Cortex of kidney (tissue), 1 donor: ENCODE results near the gene SIRT4.
"Not testable (repeated sequence)": the region's sequence is repeated elsewhere in the genome, so short reads cannot be mapped to it uniquely, and the experiment has no call there.

Experiments
- DNase-seq: peaks from one replicate; lab custom pipeline; 2025; lab: John Stamatoyannopoulos, UW

The SIRT4 gene

DNA sequence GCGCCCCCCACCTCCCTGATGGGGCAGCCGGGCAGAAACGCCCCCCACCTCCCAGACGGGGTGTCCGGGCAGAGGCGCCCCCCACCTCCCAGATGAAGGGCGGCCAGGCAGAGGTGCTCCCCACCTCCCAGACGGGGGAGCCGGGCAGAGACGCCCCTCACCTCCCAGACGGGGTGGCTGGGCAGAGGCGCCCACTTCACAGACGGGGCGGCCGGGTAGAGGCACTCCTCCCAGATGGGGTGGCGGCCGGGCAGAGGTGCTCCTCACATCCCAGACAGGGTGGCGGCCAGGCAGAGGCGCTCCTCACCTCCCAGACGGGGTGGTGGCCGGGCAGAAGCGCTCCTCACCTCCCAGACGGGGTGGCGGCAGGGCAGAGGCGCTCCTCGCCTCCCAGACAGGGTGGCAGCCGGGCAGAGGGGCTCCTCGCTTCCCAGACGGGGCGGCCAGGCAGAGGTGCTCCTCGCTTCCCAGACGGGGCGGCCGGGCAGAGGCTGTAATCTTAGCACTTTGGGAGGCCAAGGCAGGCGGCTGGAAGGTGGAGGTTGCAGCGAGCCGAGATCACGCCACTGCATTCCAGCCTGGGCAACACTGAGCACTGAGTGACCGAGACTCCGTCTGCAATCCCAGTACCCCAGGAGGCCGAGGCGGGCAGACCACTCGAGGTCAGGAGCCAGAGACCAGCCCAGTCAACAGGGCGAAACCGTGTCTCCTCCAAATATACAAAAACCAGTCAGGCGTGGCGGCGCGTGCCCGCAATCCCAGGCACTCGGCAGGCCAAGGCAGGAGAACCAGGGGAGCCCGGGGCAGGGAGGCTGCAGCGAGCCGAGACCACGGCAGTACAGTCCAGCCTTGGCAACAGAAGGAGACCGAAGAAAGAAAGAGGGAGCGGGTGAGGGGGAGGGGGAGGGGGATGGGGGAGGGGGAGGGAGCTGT, 23.7 kb upstream of the SIRT4 start:
- no peak for DNase-seq

DNA sequence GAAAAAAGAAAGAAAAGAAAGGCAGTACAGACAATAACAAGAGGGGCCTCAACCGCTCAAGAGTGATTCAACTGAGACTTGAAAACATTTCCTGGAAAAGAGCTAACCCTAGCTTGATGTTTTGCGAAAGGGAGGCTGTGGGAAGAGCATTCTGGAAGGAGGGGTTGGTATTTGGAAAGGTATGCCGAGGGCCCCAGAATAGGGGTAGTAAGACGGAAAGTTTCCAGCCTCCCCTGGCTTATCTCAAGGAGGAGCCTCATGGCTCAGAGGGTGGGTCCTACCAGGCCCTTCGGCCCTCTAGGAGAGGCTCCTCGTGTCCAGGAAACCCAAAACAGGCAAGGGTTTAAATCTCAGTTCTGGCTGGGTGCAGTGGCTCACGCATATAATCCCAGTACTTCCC, 18.8 kb upstream of the SIRT4 start:
- DNase-seq = no peak

DNA sequence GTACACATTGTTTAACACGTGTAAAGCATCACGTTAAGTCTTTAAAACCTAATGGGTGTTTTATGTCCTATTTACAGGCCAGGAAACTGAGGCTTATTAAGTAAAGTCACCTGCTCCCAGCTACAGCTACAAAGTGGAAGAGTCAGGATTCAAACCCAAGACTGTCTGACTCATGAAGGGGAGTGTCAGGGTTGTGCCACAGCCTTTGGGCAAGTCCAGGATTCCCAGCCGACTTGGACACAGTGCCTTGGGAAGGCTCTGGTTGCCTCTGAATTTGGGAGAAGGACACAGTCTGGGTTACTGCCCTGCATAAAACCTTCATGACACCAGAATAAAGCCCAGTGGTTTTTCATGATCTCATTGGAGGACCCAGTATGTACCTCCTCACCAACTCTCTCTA, 17.7 kb upstream of the SIRT4 start:
- no peak for DNase-seq

DNA sequence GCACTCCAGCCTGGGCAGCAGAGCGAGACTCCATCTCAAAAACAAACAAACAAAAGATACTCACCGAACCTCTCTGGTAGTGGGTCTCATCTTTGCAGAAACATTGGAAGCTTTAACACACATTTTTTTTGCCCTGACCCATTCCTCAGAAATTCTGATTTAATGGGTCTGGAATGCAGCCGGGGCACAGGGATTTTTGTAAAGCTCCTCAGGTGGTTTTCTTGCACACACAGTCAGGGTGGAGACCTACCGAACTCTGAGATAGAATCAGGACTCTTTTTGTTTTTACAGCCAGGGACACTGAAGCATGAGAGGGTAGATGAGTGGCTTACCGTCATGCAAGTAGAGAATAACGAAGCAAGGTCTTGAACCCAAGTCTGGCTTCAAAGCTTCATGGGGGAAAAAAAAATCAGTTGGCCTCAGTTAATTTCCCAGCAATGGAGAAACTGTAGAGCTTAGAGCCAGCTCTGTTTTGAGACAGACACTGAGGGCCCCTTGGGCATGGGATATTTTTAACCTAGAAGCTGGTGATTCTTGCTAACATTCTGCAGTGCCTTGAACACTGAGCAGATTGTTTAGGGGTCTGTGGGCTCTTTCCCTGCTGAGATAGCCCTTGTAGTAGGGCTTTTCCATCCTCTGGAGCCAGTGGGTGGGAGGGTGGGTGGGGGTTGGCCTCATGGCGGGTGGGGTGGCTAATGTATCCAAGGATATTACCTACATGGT, 15.2 kb upstream of the SIRT4 start:
- no peak for DNase-seq

DNA sequence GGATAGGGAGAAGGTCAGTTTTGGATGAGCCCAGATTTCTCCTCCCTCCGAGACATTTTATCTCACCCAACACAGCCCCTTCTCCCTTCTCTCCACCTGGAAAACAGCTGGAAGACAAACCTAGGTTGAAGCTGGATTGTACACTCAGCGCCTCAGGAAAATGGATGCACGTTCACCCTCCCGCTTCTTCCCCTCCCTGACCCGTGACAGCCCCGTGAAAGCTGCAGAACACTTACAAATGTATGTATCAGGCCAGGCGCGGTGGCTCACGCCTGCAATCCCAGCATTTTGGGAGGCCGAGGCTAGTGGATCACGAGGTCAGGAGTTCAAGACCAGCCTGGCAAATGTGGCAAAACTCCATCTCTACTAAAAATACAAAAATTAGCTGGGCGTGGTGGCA, 14.6 kb upstream of the SIRT4 start:
- DNase-seq = no peak

DNA sequence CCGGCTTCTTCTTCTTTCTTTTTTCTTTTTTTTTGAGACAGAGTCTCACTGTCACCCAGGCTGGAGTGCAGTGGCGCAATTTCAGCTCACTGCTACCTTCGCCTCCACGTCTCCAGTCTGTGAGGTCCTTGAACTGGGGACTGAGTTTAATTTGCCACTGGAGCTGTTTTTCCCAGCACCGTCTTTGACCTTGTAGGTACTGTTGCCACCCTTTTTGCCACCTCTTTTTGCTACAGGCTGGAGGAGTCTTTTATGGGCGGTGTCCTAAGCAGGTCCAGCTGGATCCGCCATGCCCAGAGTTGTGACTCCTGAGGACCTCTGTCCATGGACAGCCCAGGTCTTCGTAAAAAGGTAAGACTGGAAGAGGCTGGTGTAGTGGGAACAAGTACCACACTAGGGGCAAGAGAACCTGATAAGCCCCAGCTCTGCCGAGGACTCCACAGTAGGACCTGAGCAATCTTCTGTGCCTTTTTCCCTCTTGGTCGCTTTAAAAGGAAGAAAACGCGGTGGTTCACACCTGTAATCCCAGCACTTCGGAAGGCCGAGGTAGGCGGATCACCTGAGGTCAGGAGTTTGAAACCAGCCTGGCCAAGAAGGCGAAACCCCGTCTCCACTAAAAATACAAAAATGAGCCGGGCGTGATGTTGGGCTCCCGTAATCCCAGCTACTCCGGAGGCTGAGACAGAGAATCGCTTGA, 11.4 kb upstream of the SIRT4 start:
- no peak for DNase-seq

DNA sequence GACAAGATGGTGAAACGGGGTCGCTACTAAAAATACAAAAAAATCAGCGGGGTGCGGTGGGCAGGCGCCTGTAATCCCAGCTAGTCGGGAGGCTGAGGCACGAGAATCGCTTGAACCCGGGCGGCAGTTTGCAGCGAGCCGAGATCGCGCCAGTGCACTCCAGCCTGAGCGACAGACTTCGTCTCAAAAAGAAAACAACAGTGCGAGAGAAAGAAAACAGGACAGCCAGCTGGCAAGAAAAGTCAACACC, 9.8 kb upstream of the SIRT4 start:
- no peak for DNase-seq

DNA sequence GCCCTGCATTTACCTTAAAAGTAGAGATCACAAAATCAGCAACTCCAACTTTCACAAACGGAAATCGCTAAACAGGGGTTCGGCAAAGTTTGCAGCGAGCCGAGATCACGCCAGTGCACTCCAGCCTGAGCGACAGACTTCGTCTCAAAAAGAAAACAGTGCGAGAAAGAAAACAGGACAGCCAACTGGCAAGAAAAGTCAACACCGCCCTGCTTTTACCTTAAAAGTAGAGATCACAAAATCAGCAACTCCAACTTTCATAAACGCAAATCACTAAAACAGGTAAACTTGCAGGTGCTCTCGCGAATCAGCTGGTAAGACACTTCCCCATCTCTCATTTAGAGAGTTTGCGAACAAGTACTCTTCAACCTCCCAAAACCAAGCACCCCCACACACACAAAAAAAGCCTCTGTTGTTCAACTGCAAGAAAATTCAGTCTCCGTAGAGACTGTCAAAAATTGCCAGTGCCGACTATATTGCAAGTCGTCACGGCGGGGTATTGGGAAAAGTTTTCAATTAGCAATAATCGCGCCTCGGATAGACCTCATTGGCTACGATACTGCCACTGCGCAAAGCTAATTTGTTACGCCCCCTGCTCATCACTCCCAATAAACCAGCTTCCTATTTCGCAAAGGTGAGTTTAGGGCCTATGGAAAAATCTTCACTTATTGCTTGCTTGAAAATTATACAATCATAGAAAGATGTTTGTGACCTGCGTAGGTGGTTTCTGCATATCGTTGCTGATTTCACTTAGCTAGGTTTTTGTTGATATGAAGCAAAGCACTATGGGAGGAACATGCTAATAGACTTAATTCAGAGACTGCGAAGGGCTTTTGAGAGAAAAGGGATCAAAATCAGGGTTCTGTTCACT, 9.2 kb upstream of the SIRT4 start, which contains the start of gene RNU4-1:
Gene RNU4-1, minus strand, starts transcription at position 577 of the 871 bp plus-strand sequence.
- no peak for DNase-seq

DNA sequence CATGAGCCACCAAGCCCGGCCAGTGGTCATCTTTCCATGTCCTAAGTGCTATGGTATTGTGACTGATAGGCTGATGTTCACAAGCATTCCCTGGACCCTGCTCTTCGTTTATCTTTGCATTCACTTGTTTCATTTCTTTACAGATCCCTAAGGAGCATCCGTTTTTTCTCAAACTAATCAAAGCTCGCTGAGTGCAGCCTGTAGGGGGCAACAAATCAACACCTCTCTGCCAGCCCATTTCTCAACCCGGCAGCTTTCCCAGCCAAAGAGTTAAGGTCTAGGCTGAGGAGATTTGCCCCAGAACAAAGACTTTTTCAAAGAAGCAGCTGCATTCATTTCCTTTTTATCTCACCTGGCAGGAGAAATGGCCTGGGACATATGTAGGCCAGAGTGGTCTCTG, 12.1 kb downstream of the SIRT4 start:
- DNase-seq = no peak

DNA sequence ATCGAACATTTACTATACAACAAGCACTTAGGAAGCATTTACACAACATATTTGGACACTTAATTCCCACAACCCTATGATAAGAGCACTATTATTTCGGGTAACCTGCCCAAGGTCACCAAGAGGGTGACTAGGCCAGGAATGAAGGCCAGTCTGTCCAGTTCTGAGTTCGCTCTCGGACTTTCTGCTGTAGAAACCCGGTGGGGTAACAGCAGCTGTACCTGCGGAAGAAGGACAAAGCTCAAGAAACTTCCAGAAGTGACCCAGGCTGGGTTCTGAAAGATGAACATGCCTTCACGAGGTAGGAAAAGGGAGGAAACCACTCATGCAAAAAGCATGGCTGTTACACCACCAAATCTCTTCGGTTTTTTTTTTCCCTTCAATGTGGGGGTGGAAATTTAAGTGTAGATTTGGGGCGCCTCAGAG, 14.7 kb downstream of the SIRT4 start:
- DNase-seq = no peak

DNA sequence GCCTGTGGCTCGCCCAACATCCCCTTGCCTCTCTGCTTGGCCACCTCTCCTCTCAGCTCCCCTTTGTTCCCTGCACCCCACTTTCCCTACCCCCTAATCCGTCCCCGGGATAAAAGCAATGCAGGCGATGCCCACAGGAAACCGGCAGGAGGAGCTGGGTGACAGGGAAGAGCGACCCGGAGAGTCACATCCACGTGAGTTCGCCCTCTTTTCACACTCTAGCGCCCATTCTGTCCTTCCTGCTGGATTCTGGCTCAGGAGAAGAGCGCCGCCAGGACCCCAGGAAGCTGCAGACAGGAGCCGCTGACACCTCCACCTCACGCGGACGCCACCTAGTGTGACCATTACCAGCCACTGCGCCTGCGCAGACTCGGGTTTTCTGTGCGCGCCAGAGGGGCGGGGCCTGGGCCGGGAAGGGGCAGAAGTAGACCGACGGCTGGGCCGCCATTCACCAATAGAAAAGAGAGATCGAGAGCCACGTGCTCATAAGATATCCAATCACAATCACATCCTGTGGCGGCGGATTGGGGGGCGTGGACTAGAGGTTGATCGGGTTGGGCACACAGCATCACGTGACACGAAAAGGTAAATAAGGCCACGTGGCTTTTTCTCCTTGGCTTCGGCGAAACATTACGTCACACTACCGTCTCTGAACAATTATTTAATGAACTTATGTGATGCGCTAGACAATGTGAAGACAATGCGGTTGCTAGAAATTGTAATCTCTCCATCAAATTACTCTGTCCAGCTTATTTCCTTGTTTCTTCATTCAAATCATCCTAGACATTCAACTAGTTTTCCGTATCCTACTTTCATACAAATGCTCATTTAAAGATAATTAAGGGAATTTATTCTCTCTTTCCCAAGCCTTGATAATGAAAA, 15.3 kb downstream of the SIRT4 start:
- peak; percentile 87 for DNase-seq

DNA sequence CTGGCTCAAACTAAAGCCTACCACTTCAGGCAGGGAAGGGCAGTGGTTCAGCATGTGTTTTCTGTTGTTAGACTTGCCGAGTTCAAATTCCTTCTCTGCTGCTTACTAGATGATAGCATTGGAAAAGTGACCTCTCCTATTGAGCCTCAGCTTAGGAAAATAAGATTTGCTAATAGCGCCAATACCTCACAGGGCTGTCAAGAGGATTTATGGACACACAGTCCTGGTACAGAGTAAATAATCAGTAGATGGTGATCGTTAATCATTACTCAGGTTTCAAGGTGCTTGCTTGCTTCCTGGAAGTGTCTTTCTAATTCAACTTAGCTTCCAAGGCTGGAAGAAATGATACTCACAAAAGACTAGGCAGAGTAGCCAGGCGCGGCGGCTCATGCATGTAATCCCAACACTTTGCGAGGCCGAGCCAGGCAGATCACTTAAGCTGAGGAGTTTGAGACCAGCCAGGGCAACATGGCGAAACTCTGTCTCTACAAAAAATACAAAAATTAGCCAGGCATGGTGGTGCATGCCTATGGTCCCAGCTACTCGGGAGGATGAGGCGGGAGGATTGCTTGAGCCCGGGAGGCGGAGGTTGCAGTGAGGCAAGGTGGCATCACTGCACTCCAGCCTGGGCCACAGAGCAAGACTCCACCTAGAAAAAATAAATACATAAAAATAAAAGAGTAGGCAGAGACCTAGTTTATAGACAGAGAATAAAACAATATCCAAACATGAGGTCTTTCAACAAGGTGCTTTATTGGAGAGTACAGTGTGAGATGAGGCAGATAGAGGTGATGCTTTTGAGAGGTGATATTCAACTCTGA, 19.5 kb downstream of the SIRT4 start:
- no peak for DNase-seq

DNA sequence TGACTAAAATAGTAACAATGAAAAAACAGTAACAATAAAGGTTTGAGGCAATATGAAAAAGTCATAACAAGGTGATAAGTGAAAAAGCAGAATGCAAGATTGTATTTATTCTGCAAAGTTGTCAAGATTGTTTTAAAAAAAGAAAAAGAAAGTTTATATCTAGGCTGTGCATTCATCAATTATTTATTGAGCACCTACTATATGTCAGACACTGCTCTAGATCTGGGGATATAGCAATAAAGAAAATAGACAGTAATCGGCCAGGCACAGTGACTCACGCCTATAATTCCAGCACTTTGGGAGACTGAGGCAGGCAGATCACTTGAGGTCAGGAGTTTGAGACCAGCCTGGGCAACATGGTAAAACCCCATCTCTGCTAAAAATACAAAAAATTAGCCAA, 21.7 kb downstream of the SIRT4 start:
- DNase-seq = no peak

DNA sequence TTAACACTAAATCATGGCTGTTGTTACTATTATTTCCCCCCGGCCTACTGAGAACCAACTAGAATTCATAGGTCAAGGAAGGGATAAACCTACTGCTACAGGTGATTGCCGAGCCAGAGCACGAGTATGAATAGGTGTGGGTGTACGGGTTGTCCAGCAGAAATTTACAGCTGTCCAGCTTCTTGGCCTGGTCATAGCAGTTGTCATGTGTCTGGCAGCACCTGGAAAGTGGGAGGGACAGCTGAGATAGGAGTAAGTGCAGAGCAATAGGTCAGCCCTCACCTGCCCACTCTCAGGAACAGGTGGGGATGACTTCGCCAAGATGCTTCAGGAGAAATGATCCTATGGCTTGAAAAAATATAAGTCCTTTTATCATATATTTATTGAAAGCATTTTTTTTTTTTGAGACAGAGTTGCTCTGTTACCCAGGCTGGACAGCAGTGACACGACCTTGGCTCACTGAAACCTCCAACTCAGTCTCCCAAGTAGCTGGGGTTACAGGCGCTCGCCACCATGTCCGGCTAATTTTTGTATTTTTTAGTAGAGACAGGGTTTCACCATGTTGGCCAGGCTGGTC, 22.8 kb downstream of the SIRT4 start:
- no peak for DNase-seq

DNA sequence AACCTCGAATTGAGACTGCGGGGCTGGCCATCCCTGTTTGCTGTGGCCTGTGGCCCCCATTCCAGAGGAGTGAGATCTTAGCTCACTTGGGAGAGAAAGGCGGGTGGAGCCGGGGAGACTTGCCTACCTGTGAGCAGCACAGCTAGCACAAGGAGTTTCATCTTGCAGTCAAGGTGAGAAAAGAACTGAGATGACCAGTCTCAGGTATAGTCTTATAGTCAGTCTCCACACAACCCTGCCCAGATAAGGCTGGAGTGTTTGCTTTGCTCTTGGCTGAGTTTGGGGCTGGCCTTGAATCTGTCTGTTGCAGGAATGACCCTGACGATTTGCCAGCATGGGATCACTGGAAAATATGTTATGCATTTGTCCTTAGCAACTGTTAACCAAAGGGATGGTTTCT, 25.5 kb downstream of the SIRT4 start, which contains the start of gene PLA2G1B:
Gene PLA2G1B, minus strand, starts transcription at position 187 of the 400 bp plus-strand sequence. Its CDS starts 26 bp downstream, at position 161.
- DNase-seq = no peak

DNA sequence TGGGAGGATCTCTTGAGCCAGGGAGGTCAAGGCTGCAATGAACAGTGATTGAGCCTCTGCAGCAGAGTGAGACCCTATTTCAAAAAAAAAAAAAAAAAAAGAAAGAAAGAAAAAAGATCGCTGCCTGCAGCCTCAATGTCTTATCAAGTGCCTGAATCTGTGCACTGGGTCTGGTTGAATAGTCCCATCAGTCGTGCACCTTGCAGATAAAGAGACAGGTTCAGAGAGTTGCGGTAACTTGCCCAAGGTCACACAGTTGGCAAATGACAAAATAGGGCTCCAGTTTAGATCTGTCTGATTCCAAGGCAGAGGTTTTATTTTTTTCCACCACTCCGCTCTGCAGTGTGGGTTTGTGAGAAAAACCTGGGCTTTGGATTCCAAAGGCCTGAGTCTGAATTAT, 26.1 kb downstream of the SIRT4 start:
- no peak for DNase-seq

DNA sequence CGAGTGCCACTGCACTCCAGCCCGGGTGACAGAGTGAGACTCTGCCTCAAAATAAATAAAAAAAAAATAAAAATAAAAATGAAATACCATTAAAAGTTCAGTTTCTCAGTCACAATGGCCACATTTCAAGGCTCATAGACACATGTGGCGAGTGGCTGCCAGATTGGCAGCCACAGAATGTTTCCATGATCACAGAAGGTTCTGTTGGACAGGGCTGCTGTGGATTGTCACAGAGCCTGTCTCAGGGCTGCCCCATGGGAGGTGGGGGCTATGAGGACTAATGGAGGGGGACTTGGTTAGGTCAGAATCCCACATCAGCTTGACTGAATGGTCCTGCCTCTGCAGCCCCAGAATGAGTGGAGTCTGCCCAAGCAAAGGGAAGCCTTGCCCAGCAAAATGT, 29.3 kb downstream of the SIRT4 start:
- no peak for DNase-seq

DNA sequence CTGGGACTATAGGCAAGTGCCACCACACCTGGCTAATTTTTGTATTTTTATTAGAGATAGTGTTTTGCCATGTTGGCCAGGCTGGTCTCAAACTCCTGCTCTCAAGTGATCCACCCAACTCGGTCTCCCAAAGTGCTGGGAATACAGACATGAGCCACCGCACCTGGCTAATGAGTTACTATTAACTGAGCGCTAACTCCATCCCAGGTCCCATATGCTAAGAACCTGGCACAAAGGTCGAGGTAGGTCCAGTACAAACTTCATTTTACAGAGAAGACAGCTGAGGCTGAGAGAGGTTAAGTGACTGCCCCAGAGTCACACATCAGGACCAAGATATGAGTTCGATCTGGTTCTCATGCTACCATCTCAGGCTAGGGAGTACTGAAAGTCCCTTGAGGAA, 29.9 kb downstream of the SIRT4 start:
- no peak for DNase-seq

DNA sequence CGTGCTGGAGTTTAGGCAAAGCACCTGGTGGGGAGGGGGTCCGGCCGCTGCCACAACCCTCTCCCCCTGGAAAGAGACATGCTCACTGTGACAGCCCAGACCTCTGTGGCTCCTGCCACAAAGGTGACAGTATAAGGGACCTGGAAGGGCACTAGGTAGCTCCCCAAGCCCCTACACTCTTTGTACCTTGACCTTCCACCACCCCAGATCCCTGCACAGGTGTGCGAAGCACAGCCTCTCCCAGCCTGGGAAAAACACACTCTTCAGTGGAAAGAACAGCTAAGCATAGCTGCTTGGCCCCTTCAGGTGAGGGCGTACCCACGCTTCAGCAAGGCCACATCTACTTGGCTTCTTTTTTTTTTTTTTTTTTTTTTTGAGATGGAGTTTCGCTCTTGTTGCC, 30.4 kb downstream of the SIRT4 start:
- DNase-seq = no peak

DNA sequence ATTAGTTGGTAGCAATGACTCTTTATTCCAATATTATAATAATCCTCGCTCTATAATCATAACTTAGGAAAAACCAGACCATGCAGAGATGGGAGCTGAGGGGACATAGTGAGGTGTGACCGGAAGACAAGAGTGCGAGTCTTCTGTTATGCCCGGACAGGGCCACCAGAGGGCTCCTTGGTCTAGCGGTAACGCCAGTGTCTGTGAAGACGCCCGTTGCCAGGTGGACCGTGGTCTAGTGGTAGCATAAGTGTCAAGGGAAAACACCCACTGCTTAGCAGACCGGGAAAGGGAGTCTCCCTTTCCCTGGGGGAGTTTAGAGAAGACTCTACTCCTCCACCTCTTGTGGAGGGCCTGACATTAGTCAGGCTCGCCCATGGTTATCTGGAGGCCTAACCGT, 33.3 kb downstream of the SIRT4 start:
- not testable (repeated sequence) for DNase-seq
